Tibial artery (tissue), 4 donors: ENCODE results near the gene BCL7B.
"Not testable (repeated sequence)": the region's sequence is repeated elsewhere in the genome, so short reads cannot be mapped to it uniquely, and the experiment has no call there.

Experiments used
- DNase-seq, 2 donors: peaks; one replicate each; pipeline ENCODE4 v3.0.0-alpha.2; 2019
- H3K27ac ChIP-seq, 2 donors: fragments of 200-600 bp; sonication (generic) in 1 of 2; 1 replicate in 1 of 2; 2 replicates in 1 of 2; pipeline ENCODE4 v1.5.1; 2018 to 2019; ENCODE audit warnings: mild to moderate bottlenecking in 1 of 2
- H3K27me3 ChIP-seq, 2 donors: fragments of 200-600 bp; sonication (generic) in 1 of 2; one replicate each; pipeline versions ENCODE4 v1.5.1 to v1.6.0; 2016 to 2019
- H3K36me3 ChIP-seq, 3 donors: fragments of 200-600 bp; sonication (generic) in 2 of 3; one replicate each; pipeline ENCODE4 v1.5.1; 2016 to 2019; ENCODE audit warnings: mild to moderate bottlenecking in 2 of 3
- H3K4me1 ChIP-seq, 4 donors: fragments of 200-600 bp; sonication (generic) in 2 of 4; 1 replicate in 3 of 4; 2 replicates in 1 of 4; pipeline ENCODE4 v1.5.1; 2016 to 2019
- H3K4me3 ChIP-seq, 2 donors: fragments of 200-600 bp; sonication (generic) in 1 of 2; 1 replicate in 1 of 2; 2 replicates in 1 of 2; pipeline ENCODE4 v1.5.1; 2018 to 2019; ENCODE audit warnings: mild to moderate bottlenecking in 2 of 2
- H3K9me3 ChIP-seq, 3 donors: fragments of 200-600 bp; sonication (generic) in 1 of 3; one replicate each; pipeline ENCODE4 v1.5.1; 2016 to 2019
- intact Hi-C: fragments of 100-400 bp; cut with DNase I; formaldehyde crosslinking; loops from one replicate; pipeline ENCODE4 v1.15.0; 2023; ENCODE audit warnings: low total_unique reads
- TF ChIP-seq, protein P1 (sequence below), 2 experiments: fragments of 200-600 bp in 1 of 2; fragments of 450-650 bp in 1 of 2; IDR thresholded peaks; one replicate each; pipeline ENCODE4 v1.5.1; 2017 to 2019; ENCODE audit warnings: antibody characterized with exemption in 2 of 2, mild to moderate bottlenecking in 1 of 2, moderate library complexity in 1 of 2

BCL7B gene

DNA sequence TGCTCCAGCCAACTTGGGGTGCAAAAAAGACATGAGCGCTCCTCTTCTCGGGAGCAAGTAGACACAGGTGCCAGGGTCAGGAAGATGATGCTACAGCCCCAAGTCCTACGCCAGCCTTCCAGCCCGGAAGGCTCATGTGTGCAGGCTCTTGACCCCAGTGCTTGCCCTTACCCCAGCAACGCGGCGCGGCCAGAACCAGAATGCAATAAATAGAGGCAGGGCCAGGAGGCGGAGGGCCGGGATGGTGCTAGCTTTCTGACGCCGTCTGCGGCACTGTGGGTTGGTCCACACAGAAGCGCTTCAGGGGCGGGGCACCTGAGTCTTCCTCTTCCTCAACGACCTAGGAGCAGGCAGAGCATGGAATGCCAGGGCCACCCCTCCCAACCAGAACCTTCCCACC lies 20.4 kb downstream of the BCL7B start:
- H3K4me3 ChIP-seq, result no peak overlapping the region
- H3K9me3 ChIP-seq, result no peaks in the 10 kb centered on the region
- H3K36me3 ChIP-seq, result peaks cover 66 to 85% (median 74%) of the 10 kb centered on the region in 3 donors
- H3K4me1 ChIP-seq, result no peaks in the 10 kb centered on the region
- intact Hi-C loops, result no loop called here
- TF ChIP-seq, protein P1, sequence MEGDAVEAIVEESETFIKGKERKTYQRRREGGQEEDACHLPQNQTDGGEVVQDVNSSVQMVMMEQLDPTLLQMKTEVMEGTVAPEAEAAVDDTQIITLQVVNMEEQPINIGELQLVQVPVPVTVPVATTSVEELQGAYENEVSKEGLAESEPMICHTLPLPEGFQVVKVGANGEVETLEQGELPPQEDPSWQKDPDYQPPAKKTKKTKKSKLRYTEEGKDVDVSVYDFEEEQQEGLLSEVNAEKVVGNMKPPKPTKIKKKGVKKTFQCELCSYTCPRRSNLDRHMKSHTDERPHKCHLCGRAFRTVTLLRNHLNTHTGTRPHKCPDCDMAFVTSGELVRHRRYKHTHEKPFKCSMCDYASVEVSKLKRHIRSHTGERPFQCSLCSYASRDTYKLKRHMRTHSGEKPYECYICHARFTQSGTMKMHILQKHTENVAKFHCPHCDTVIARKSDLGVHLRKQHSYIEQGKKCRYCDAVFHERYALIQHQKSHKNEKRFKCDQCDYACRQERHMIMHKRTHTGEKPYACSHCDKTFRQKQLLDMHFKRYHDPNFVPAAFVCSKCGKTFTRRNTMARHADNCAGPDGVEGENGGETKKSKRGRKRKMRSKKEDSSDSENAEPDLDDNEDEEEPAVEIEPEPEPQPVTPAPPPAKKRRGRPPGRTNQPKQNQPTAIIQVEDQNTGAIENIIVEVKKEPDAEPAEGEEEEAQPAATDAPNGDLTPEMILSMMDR (IDR thresholded peaks at IDR 0.05), result no peak
- no peak for DNase-seq
- H3K27me3 ChIP-seq, result no peaks in the 10 kb centered on the region
- no peak overlapping the region for H3K27ac ChIP-seq

DNA sequence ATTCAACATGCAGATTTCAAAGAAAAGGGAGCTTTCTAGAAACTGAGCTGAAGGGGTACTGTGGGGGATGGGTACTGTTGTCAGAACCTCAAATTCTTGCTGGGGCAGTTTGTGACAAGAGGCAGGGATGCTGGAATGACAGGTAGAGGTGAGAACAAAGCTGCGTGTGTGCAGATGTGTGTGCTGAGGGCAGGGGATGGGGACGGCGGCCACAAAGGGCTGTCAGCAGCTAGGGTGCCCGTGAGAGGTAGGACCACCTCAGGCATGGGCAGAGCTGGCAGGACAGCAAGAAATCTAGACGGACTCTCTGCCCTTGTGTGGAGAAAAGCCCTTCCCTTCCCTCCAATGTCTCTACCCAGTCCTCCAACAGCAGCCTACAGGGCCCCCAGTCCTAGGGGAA lies 21.0 kb downstream of the BCL7B start:
- no peaks in the 10 kb centered on the region for H3K9me3 ChIP-seq
- no peak for DNase-seq
- intact Hi-C loops, result no loop called here
- TF ChIP-seq, protein P1 (IDR thresholded peaks at IDR 0.05), result no peak
- no peaks in the 10 kb centered on the region for H3K4me1 ChIP-seq
- no peaks in the 10 kb centered on the region for H3K27me3 ChIP-seq
- no peak overlapping the region for H3K27ac ChIP-seq
- H3K36me3 ChIP-seq, result peaks cover 60 to 79% (median 68%) of the 10 kb centered on the region in 3 donors
- no peak overlapping the region for H3K4me3 ChIP-seq

DNA sequence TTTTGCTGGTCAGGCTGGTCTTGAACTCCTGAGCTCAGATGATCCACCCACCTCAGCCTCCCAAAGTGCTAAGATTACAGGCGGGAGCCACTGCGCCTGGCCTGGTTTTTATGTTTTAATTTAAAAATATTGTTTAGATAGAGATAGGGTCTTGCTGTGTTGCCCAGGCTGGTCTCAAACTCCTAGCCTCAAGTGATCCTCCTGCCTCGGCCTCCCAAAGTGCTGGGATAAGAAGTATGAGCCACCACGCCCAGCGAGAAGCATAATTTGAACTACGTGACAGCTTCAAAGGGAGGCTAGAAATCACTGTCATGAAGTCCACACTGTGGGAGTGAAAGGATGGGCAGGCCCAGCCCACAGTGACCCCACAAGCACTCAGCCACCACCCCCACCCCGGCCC lies 21.6 kb downstream of the BCL7B start:
- H3K27me3 ChIP-seq, intact Hi-C loops, H3K4me1 ChIP-seq, H3K9me3 ChIP-seq, H3K27ac ChIP-seq, DNase-seq, H3K4me3 ChIP-seq: not testable (repeated sequence)
- H3K36me3 ChIP-seq, result peaks cover 58 to 74% (median 66%) of the 10 kb centered on the region in 3 donors

DNA sequence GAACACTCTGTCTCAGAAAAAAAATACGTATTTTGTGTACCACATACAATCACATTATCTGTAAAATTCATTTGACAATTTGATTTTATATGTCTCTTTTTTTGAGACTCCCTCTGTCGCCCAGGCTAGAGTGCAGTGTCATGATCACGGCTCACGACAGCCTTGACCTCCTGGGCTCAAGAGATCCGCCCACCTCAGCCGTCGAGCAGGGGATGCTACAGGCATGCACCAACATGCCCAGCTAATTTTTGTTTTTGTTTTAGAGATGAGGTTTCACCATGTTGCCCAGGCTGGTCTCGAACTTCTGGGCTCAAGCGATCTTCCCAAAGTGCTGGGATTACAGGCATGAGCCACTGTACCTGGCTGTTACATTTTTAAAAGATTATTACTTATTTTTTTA lies 23.7 kb downstream of the BCL7B start:
- TF ChIP-seq, protein P1 (IDR thresholded peaks at IDR 0.05), result no peak
- H3K27ac ChIP-seq, result no peak overlapping the region
- H3K9me3 ChIP-seq, result no peaks in the 10 kb centered on the region
- H3K4me3 ChIP-seq, result no peak overlapping the region
- peaks cover 39 to 52% (median 46%) of the 10 kb centered on the region in 3 donors for H3K36me3 ChIP-seq
- H3K4me1 ChIP-seq, result no peaks in the 10 kb centered on the region
- no peak for DNase-seq
- intact Hi-C loops, result no loop called here
- no peaks in the 10 kb centered on the region for H3K27me3 ChIP-seq

DNA sequence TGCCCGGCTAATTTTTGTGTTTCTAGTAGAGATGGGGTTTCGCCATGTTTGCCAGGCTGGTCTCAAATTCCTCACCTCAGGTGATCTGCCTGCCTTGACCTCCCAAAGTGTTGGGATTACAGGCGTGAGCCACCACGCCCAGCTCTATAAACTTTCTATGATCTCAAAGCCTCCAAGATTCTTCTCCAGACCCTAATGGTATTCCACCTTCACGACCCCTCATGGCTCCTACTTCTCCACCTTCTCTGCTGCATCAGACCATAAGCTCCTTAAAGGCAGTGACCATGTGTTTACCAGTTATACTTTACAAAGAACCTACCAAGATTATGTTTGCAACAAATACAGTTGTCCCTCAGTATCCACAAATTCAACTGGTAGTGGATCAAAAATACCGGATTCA lies 25.3 kb downstream of the BCL7B start:
- Histone ChIP-seq H3K27ac (no peak overlapping the region), H3K9me3 (no peaks in the 10 kb centered on the region), H3K36me3 (peaks cover 24 to 37% (median 32%) of the 10 kb centered on the region in 3 donors), H3K4me1 (no peaks in the 10 kb centered on the region), H3K4me3 (no peak overlapping the region), H3K27me3 (no peaks in the 10 kb centered on the region)
- no peak for DNase-seq
- intact Hi-C loops, result no loop called here
- TF ChIP-seq, protein P1 (IDR thresholded peaks at IDR 0.05), result no peak

DNA sequence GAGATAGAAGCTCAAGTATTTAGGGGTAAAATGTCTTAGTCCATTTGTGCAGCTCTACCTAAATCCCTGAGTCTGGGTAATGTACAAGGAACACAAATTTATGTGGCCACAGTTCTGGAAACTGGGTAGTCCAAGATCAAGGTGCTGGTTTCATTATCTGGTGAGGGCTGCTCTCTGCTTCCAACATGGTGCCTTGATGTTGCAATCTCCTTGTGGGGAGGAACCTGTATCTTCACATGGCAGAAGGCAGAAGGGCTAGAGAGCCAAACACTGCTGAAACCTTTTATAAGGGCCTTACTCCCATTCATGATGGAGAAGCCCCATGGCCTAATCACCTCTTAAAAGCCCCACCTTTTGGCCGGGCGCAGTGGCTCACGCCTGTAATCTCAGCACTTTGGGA lies 26.7 kb downstream of the BCL7B start:
- Histone ChIP-seq H3K36me3 (peaks cover 10 to 23% (median 17%) of the 10 kb centered on the region in 3 donors), H3K27ac (no peak overlapping the region), H3K4me3 (no peak overlapping the region), H3K27me3 (no peaks in the 10 kb centered on the region), H3K4me1 (no peaks in the 10 kb centered on the region), H3K9me3 (no peaks in the 10 kb centered on the region)
- intact Hi-C loops, result no loop called here
- no peak for DNase-seq
- TF ChIP-seq, protein P1 (IDR thresholded peaks at IDR 0.05), result no peak
